DND-41 (cell line): Measurements from ENCODE around the gene EDC3.

Experiments
- ATAC-seq: fragments of 200-7000 bp; cut with Tn5 transposase; 3 replicates; pipeline ENCODE4 v1.9.1; 2021; ENCODE audit warnings: low read depth; ENCODE audit not compliant: insufficient read depth
- DNase-seq: peaks from one replicate; pipeline ENCODE4 v3.0.0-alpha.2; 2020
- H2AFZ ChIP-seq: 2 replicates; pipeline ENCODE4 v1.6.0; 2012; ENCODE audit warnings: low read depth, low read length
- H3K27ac ChIP-seq: 2 replicates; pipeline ENCODE4 v1.5.1; 2012; ENCODE audit warnings: low read length, inconsistent platforms
- H3K27me3 ChIP-seq: fragments of 200-600 bp; sonication (generic); 2 replicates; pipeline ENCODE4 v1.6.0; 2012; ENCODE audit warnings: low read length, mild to moderate bottlenecking, inconsistent platforms; ENCODE audit not compliant: insufficient read depth, poor library complexity
- H3K36me3 ChIP-seq: 2 replicates; pipeline ENCODE4 v1.5.1; 2012; ENCODE audit warnings: low read length, inconsistent platforms; ENCODE audit not compliant: insufficient read depth
- H3K4me1 ChIP-seq: 2 replicates; pipeline ENCODE4 v1.5.1; 2012; ENCODE audit warnings: mild to moderate bottlenecking, low read length; ENCODE audit not compliant: insufficient read depth
- H3K4me2 ChIP-seq: 2 replicates; pipeline ENCODE4 v1.6.0; 2012; ENCODE audit warnings: mild to moderate bottlenecking, moderate library complexity, low read length, inconsistent platforms; ENCODE audit not compliant: insufficient read depth
- H3K4me3 ChIP-seq, 2 experiments: fragments of 200-600 bp in 1 of 2; shearing (Covaris generic) in 1 of 2; 2 replicates each; pipeline ENCODE4 v1.5.1; 2012 to 2016; ENCODE audit warnings: inconsistent platforms in 2 of 2, low read length in 2 of 2, mild to moderate bottlenecking in 2 of 2, low read depth in 1 of 2, moderate library complexity in 1 of 2
- H3K79me2 ChIP-seq: 2 replicates; pipeline ENCODE4 v1.6.0; 2012; ENCODE audit warnings: low read length, inconsistent platforms; ENCODE audit not compliant: insufficient read depth
- H3K9ac ChIP-seq: 2 replicates; pipeline ENCODE4 v1.6.0; 2012; ENCODE audit warnings: low read depth, mild to moderate bottlenecking, inconsistent platforms, low read length, moderate library complexity
- H3K9me3 ChIP-seq: 2 replicates; pipeline ENCODE4 v1.5.1; 2012; ENCODE audit warnings: low read length, moderate library complexity, mild to moderate bottlenecking, inconsistent platforms; ENCODE audit not compliant: insufficient read depth, severe bottlenecking
- H4K20me1 ChIP-seq: 2 replicates; pipeline ENCODE4 v1.6.0; 2012; ENCODE audit warnings: low read length; ENCODE audit not compliant: insufficient read depth
- CTCF ChIP-seq: IDR thresholded peaks from 2 replicates; pipeline ENCODE4 v1.5.1; 2012; ENCODE audit warnings: borderline replicate concordance, low read length, moderate library complexity, mild to moderate bottlenecking; ENCODE audit not compliant: poor library complexity, severe bottlenecking; ENCODE audit errors: extremely low read depth
- EZH2 ChIP-seq: IDR thresholded peaks from 3 replicates; pipeline ENCODE4 v1.6.1; 2012; ENCODE audit warnings: borderline replicate concordance, low read depth, mild to moderate bottlenecking, moderate library complexity, low read length, inconsistent platforms; ENCODE audit not compliant: severe bottlenecking

Gene EDC3

GRCh38 chr15:74595271-74595670, 100.6 kb downstream of the EDC3 start:
- TF ChIP-seq CTCF (no peak), EZH2 (no peak)
- peaks cover 19% of the 10 kb centered on the region for H3K36me3 ChIP-seq

GRCh38 chr15:74594455-74594854, 101.4 kb downstream of the EDC3 start:
- peaks cover 25% of the 10 kb centered on the region for H3K36me3 ChIP-seq
- no peak for ATAC-seq

More at GRCh38 chr15:74595271-74595670, 100.6 kb downstream of the EDC3 start:
- Histone ChIP-seq H3K4me3 (no peak overlapping the region), H4K20me1 (no peaks in the 10 kb centered on the region), H2AFZ (no peak overlapping the region), H3K27me3 (no peaks in the 10 kb centered on the region), H3K9me3 (no peaks in the 10 kb centered on the region), H3K79me2 (0 out of 2 replicates have a peak, but pooled peaks cover 4% of the 10 kb centered on the region), H3K4me2 (no peak overlapping the region), H3K9ac (no peak overlapping the region), H3K27ac (no peak overlapping the region), H3K4me1 (peaks cover 18% of the 10 kb centered on the region)
- DNase-seq (no peak), ATAC-seq (no peak)

GRCh38 chr15:74593122-74593521, 102.7 kb downstream of the EDC3 start:
- Histone ChIP-seq H3K79me2 (no peaks in the 10 kb centered on the region), H3K4me1 (peaks cover 5% of the 10 kb centered on the region), H3K9me3 (no peaks in the 10 kb centered on the region), H3K27me3 (no peaks in the 10 kb centered on the region), H3K9ac (no peak overlapping the region), H3K36me3 (peaks cover 25% of the 10 kb centered on the region), H3K4me2 (no peak overlapping the region), H4K20me1 (no peaks in the 10 kb centered on the region), H3K4me3 (no peak overlapping the region), H3K27ac (no peak overlapping the region), H2AFZ (no peak overlapping the region)
- DNase-seq, result no peak
- no peak for ATAC-seq
- TF ChIP-seq EZH2 (no peak), CTCF (no peak)

More at GRCh38 chr15:74594455-74594854, 101.4 kb downstream of the EDC3 start:
- Histone ChIP-seq H3K4me2 (no peak overlapping the region), H3K9ac (no peak overlapping the region), H3K4me3 (no peak overlapping the region), H4K20me1 (no peaks in the 10 kb centered on the region), H3K9me3 (no peaks in the 10 kb centered on the region), H3K4me1 (peaks cover 17% of the 10 kb centered on the region), H2AFZ (no peak overlapping the region), H3K79me2 (0 out of 2 replicates have a peak, but pooled peaks cover 4% of the 10 kb centered on the region), H3K27ac (no peak overlapping the region), H3K27me3 (no peaks in the 10 kb centered on the region)
- no peak for TF ChIP-seq CTCF
- TF ChIP-seq EZH2, result no peak
- no peak for DNase-seq

GRCh38 chr15:74592222-74592621, 103.6 kb downstream of the EDC3 start:
- no peak overlapping the region for H2AFZ ChIP-seq
- no peak for DNase-seq

More at GRCh38 chr15:74592222-74592621, 103.6 kb downstream of the EDC3 start:
- no peak for ATAC-seq
- no peak overlapping the region for H3K4me3 ChIP-seq
- TF ChIP-seq CTCF (no peak), EZH2 (no peak)
- H4K20me1 ChIP-seq, result no peaks in the 10 kb centered on the region
- no peak overlapping the region for H3K27ac ChIP-seq
- no peaks in the 10 kb centered on the region for H3K9me3 ChIP-seq
- H3K4me2 ChIP-seq, result no peak overlapping the region
- peaks cover 25% of the 10 kb centered on the region for H3K36me3 ChIP-seq
- no peaks in the 10 kb centered on the region for H3K79me2 ChIP-seq
- no peaks in the 10 kb centered on the region for H3K27me3 ChIP-seq
- H3K4me1 ChIP-seq, result no peaks in the 10 kb centered on the region
- H3K9ac ChIP-seq, result no peak overlapping the region
